HG03064 (cell line): Measurements from ENCODE around the gene KMT2E.

Experiments used
- ATAC-seq: cut with Tn5 transposase; IDR thresholded peaks from one replicate; pipeline ENCODE4 v1.9.1; 2021; ENCODE audit warnings: low read depth; ENCODE audit not compliant: unreplicated experiment

The KMT2E gene

GRCh38 chr7:105118612-105119600 is 104.9 kb downstream of the KMT2E start:
- ATAC-seq: no peak

GRCh38 chr7:105122619-105123018 is 108.6 kb downstream of the KMT2E start:
- no peak for ATAC-seq

DNA sequence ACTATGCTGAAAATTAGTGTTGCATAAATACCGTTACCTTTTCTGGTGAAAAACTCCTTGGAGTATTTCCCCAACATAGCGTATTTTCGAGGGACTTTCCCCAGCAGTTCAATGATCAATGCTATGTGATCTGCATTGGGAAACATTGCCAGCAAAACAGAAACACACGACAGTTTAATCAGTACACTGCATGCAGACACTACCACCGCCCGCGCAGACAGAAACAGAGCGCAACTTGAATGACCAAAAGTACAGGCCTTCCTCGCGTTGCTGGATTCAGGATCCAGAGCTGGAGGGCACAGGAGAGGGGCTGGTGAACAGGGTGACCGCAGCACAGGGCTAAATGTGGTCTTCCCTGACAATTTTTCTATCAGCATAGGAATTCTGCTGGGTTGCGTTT is 111.7 kb downstream of the KMT2E start:
- no peak for ATAC-seq

GRCh38 chr7:105126436-105126975 is 112.5 kb downstream of the KMT2E start:
- ATAC-seq: no peak

GRCh38 chr7:105127179-105127578 is 113.2 kb downstream of the KMT2E start:
- ATAC-seq: no peak

- no peak for ATAC-seq
These were observed 116.0 kb downstream of the KMT2E start for GRCh38 chr7:105130048-105130447.

- no peak for ATAC-seq
These were observed 116.6 kb downstream of the KMT2E start for GRCh38 chr7:105130580-105130979.

DNA sequence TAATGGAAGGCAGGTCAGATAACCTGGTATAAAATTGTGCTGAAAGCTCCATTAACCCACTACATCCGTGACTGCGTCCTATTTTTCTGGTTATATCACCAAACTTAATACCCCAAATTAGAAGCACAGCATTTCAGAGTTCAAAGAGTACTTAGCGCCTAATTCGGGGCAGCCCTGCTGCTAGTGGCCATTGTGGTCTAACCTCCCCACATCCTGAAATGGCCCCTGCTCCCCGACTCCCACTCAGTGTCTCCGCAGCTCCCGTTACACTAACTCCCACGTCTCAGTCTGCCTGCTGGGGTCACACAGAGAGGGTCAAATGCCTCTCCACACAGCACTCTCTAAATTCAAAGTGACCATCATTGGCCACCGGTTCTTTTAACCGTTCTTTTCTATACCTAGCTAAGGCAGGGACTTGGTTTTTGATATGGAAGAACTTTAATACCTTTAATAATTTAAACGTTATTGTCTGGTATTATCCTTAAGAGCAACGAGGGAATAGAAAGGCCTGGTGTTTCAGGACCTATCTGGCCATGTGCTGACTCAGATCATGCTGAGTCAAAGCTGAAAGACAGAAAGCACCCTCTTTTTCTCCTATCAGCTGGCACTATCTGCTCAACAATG is 117.1 kb downstream of the KMT2E start:
- no peak for ATAC-seq

DNA sequence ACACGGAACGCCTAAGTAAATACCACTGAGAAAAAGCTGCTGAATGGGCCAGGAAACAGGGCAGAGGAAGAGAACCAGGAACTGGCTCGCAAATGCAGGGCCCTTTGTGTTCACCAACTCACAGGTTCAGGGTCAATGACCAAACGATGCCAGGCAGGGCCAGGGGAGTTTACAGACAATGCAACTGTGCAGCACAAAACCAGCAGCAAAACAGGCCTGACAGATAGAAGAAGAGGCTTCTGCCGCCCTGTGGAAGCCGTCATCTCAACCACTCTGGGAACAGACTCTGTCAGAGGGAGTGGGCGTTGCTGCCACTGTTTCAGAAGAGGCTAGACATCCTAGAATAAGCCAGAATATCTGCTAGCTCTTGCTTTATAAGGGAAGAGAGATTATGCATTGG is 117.9 kb downstream of the KMT2E start:
- no peak for ATAC-seq

DNA sequence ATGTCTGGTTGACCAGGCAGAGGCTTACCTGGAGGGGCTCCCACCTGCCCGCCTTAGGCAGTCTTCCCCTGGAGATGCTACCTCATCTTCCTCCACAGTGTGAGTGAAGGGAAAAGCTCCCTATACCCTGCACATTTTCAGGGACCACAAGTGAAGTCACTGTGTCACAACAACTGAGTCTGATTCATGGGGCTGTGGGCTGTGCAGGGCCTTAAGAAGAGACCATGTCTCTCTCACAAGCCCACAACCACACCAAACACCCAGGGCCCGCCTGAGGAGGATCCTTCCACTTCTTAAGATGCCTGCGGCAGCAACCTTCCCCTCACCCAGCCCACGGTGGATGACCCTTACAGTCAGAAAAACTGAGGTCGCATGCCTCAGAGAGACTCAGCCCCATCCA is 118.3 kb downstream of the KMT2E start:
- ATAC-seq: no peak

- ATAC-seq: no peak
These were observed 118.8 kb downstream of the KMT2E start for GRCh38 chr7:105132835-105133234.

- ATAC-seq: no peak
These were observed 119.4 kb downstream of the KMT2E start for GRCh38 chr7:105133358-105133757.

DNA sequence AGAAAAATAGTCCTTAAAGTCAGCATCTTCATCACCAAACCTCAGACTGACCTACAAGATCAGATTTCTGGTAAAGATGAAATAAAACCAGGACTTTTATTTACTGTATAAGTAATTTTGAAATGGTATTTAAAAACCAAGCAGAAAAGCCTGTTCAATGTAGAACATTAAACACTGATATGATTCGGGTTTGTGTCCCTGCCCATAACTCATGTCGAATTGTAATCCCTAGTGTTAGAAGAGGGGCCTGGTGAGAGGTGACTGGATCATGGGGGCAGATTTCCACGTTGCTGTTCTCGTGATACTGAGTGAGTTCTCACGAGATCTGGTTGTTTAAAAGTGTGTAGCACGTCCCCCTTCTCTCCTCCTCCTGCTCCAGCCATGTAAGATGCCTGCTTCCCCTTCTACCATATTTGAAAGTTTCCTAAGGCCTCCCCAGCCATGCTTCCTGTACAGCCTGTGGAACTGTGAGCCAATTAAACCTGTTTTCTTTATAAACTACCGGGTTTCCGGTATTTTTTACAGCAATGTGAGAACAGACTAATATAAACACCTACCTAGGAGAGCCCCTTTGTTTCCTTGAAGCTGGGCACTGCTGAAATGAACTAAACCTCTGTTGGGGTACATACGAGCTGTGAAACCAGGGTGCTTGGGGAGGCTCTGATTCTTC is 120.1 kb downstream of the KMT2E start:
- no peak for ATAC-seq

DNA sequence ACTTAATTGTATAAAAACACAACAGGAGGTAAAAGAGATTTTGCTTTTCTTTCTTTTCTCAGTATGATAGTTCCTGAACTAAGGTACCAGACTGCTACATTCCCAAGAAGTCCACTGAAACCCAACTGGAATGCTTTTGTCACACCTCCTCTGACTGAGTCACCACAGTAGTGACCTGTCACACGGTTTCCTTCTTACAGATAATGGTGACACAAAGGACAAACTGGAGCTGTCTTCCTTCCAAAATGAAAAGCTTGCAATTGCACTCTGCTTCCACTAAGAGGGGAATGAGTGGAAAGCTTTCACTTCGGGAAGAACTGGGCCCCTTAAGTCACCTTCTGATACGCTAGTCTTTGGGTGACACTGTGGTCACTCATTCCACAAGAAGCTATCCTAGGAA is 122.2 kb downstream of the KMT2E start:
- ATAC-seq: no peak

DNA sequence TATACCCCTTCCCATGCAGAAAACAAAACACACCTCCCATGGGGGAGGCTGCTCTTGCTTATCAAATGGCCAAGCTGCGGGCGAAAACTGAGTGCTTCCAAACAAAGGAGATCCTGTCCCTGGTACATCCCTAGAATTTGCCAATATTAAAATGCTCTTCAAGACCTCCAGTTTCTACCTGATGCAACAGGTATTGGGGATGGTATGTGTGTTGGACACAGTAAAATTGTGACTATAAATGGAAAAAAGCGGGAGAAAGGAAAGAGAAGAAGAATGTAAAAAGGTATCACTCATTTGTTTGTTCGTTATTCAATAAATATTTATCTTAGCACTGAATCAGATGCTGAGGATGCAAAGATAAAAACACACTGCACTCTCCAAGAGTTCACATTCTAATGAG is 123.9 kb downstream of the KMT2E start:
- ATAC-seq: no peak

DNA sequence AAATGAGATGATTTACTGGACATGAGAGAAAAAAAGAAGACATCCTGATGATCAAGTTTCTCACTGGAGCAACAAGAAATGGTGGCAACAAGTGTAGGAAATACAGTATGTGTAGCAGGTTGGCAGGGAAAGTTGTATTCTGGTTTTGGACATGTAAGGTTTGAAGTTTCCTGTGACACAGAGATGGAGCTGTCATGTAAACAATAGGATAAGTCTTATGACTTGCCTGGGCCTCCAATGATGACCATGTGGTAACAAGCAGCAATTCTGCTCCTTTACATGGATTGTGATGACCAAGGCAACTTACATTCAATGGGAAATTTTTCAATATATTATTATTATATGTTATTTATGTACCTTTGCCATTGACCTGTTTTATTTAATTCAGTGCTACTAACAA is 125.4 kb downstream of the KMT2E start:
- no peak for ATAC-seq

- no peak for ATAC-seq
These were observed 127.1 kb downstream of the KMT2E start for GRCh38 chr7:105141068-105141467.

GRCh38 chr7:105149827-105150226 is 135.8 kb downstream of the KMT2E start:
- ATAC-seq: no peak

DNA sequence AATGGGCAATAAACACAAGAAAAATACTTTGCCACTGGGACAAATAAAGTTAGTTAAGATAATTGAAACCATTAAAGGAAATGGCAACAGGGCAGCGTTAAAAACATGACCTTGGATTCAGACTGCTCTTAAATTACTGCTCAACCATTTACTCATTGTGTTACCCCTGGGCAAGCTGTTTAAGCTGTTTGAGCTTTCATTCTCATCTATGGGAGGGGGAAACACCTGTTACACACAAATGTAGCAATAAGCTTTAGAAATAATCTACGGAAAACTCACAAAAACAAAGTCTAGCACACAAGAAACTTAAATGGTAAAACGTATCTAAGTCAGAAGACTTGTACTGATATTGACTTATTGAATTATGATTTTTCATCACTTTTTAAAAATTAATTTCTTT is 137.1 kb downstream of the KMT2E start:
- ATAC-seq: no peak

- no peak for ATAC-seq
These were observed 139.5 kb downstream of the KMT2E start for GRCh38 chr7:105153531-105153930.

DNA sequence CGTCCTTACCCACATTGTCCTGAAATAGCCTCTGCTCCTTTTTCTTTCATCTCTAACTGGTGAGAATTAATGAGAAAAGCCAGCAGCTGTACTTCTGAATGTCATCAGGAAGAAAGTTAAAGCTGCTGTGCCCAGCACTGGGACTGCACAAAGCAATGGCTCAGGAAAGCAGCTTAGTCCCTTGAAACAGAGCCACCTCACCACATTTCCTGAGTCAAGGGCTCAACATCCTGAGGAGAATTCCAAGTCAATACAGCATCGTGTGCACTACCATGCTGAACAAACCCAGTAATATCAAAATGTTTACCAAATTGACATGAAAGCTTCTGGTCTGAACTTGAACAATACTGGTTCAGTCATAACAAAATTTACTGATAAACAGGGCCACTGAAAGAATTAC is 140.1 kb downstream of the KMT2E start:
- no peak for ATAC-seq
